Keratinocyte (primary cell): Measurements from ENCODE around the gene HEG1. TPM values are rescaled to one million over a fixed set of nuclear protein-coding genes. Genes with fewer than 3 reads are reported as not detected.

Source experiments
- DNase-seq: peaks from one replicate; pipeline ENCODE4 v3.0.0-alpha.2; 2011; ENCODE audit warnings: low read depth, missing footprints, low spot score
- FAIRE-seq: peaks from 2 replicates; lab custom pipeline; 2011; peaks lifted over from hg19 to GRCh38; lab: Jason Lieb, UNC
- H2AFZ ChIP-seq: 2 replicates; pipeline ENCODE4 v1.6.0; 2012; ENCODE audit warnings: low read length, control low read depth, inconsistent platforms; ENCODE audit not compliant: control insufficient read depth
- H3K27ac ChIP-seq: 2 replicates; pipeline ENCODE4 v1.5.1; 2011; ENCODE audit warnings: low read length; ENCODE audit not compliant: control insufficient read depth, insufficient read depth
- H3K27me3 ChIP-seq: 3 replicates; pipeline ENCODE4 v1.6.0; 2011; ENCODE audit warnings: low read length; ENCODE audit not compliant: control insufficient read depth, insufficient read depth; ENCODE audit errors: extremely low read depth
- H3K36me3 ChIP-seq, 2 experiments: 2 replicates in 1 of 2; 3 replicates in 1 of 2; pipeline ENCODE4 v1.5.1; 2011; ENCODE audit warnings: low read length in 2 of 2, mild to moderate bottlenecking in 1 of 2; ENCODE audit not compliant: control insufficient read depth in 2 of 2, insufficient read depth in 2 of 2; ENCODE audit errors: extremely low read depth in 1 of 2
- H3K4me1 ChIP-seq: 3 replicates; pipeline ENCODE4 v1.5.1; 2011; ENCODE audit warnings: low read length; ENCODE audit not compliant: control insufficient read depth, insufficient read depth; ENCODE audit errors: extremely low read depth
- H3K4me2 ChIP-seq: 3 replicates; pipeline ENCODE4 v1.6.0; 2011; ENCODE audit warnings: low read depth, low read length; ENCODE audit not compliant: control insufficient read depth, insufficient read depth; ENCODE audit errors: extremely low read depth
- H3K4me3 ChIP-seq, 3 experiments: fragments of 200-600 bp in 1 of 3; sonication (generic) in 1 of 3; 2 replicates in 2 of 3; 3 replicates in 1 of 3; pipeline ENCODE4 v1.5.1; 2011 to 2016; ENCODE audit warnings: low read length in 3 of 3, mild to moderate bottlenecking in 3 of 3, control low read depth in 2 of 3, inconsistent platforms in 1 of 3, low read depth in 1 of 3, mixed read lengths in 1 of 3, mixed run types in 1 of 3, moderate library complexity in 1 of 3; ENCODE audit not compliant: control insufficient read depth in 2 of 3, insufficient read depth in 2 of 3; ENCODE audit errors: extremely low read depth in 1 of 3
- H3K79me2 ChIP-seq: 2 replicates; pipeline ENCODE4 v1.6.0; 2012; ENCODE audit warnings: low read length; ENCODE audit not compliant: control insufficient read depth, insufficient read depth
- H3K9ac ChIP-seq: 3 replicates; pipeline ENCODE4 v1.6.0; 2011; ENCODE audit warnings: low read length; ENCODE audit not compliant: control insufficient read depth, insufficient read depth; ENCODE audit errors: extremely low read depth
- H3K9me1 ChIP-seq: 3 replicates; pipeline ENCODE4 v1.6.0; 2011; ENCODE audit warnings: low read length; ENCODE audit not compliant: control insufficient read depth, insufficient read depth; ENCODE audit errors: extremely low read depth
- H3K9me3 ChIP-seq: 2 replicates; pipeline ENCODE4 v1.5.1; 2012; ENCODE audit warnings: low read depth, low read length; ENCODE audit not compliant: control insufficient read depth
- H4K20me1 ChIP-seq: 3 replicates; pipeline ENCODE4 v1.6.0; 2011; ENCODE audit warnings: low read length; ENCODE audit not compliant: control insufficient read depth, insufficient read depth; ENCODE audit errors: extremely low read depth
- EZH2 ChIP-seq: IDR thresholded peaks from one replicate; pipeline ENCODE4 v1.6.1; 2012; ENCODE audit warnings: inconsistent platforms, mild to moderate bottlenecking, low read length, moderate library complexity
- dilution Hi-C: fragments of 300-500 bp; cut with MboI; formaldehyde crosslinking; loops from one replicate; pipeline ENCODE4 v1.7.0; 2020; ENCODE audit warnings: low sequenced_read_pairs; ENCODE audit not compliant: extremely low pct_ligation_motif_present
- polyA plus RNA-seq, 5 experiments: library from polyadenylated mRNA; depleted of rRNA in 3 of 5; stranded (reverse) in 3 of 5; stranded (forward) in 1 of 5; unstranded in 1 of 5; fragments of >200 nt; gene quantifications; 1 replicate in 1 of 5; 2 replicates in 3 of 5; 3 replicates in 1 of 5; pipeline versions ENCODE4 v1.2.1 to v1.2.3, GENCODE V29; 2011 to 2012; ENCODE audit warnings: missing spikeins in 2 of 5, low read depth in 1 of 5, low replicate concordance in 1 of 5
- TF ChIP-seq, protein P1 (sequence below), 3 experiments: IDR thresholded peaks in 1 of 3; conservative IDR thresholded peaks in 1 of 3; optimal IDR thresholded peaks in 1 of 3; 2 replicates in 2 of 3; 3 replicates in 1 of 3; pipeline versions ENCODE3 to v1.5.1; 2011; ENCODE audit warnings: low read length in 3 of 3, mild to moderate bottlenecking in 3 of 3, moderate library complexity in 2 of 3, control low read depth in 1 of 3, inconsistent platforms in 1 of 3; ENCODE audit not compliant: insufficient read depth in 2 of 3; ENCODE audit errors: extremely low read depth in 1 of 3

HEG1 gene
- polyA plus RNA-seq, 1 donor (not counting 4 experiments of a cell fraction or from before 2014, with no cell fraction given) = 12.7 TPM

DNA sequence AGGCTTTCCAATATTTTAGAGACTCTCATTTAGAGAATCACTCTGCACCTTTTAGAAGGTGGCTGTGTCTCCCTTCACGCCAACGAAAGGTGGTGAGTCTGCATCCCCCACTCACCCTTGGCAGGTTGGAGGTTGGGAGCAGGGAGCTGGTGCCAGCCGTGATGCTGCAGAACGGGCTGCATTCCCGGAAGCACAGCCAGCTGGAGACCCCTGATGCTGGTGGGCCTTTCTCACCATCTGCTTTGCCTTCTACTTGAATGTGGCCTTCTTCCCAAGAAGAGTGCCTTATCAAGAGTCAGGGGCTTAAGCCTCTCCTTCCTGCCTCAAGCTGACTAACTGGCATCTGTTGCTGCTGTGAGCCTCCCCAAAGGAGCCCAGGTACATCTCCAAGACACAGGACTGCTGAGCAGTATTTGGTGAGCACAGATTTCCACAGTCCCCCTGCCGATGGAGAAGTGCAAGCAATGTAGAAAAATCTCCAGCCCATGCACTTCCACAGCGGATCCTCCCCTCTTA is 17.7 kb upstream of the HEG1 start:
- H3K9me1 ChIP-seq = no peaks in the 10 kb centered on the region
- TF ChIP-seq EZH2 = no peak
- TF ChIP-seq, protein P1, sequence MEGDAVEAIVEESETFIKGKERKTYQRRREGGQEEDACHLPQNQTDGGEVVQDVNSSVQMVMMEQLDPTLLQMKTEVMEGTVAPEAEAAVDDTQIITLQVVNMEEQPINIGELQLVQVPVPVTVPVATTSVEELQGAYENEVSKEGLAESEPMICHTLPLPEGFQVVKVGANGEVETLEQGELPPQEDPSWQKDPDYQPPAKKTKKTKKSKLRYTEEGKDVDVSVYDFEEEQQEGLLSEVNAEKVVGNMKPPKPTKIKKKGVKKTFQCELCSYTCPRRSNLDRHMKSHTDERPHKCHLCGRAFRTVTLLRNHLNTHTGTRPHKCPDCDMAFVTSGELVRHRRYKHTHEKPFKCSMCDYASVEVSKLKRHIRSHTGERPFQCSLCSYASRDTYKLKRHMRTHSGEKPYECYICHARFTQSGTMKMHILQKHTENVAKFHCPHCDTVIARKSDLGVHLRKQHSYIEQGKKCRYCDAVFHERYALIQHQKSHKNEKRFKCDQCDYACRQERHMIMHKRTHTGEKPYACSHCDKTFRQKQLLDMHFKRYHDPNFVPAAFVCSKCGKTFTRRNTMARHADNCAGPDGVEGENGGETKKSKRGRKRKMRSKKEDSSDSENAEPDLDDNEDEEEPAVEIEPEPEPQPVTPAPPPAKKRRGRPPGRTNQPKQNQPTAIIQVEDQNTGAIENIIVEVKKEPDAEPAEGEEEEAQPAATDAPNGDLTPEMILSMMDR (optimal IDR thresholded peaks at IDR 0.05 in 1 of 3, IDR thresholded peaks at IDR 0.05 in 1 of 3, conservative IDR thresholded peaks at IDR 0.05 in 1 of 3; ENCODE audit: extremely low read depth in 1 of 3, insufficient read depth in 2 of 3, low read length in 3 of 3) = no peak
- no peak overlapping the region for H3K4me2 ChIP-seq
- DNase-seq (no peak), FAIRE-seq (no peak)
- H2AFZ ChIP-seq = no peak overlapping the region
- H3K9me3 ChIP-seq = no peaks in the 10 kb centered on the region
- no peaks in the 10 kb centered on the region for H3K27me3 ChIP-seq
- peaks cover 0 to 1% of the 10 kb centered on the region in 2 experiments for H3K36me3 ChIP-seq
- H3K9ac ChIP-seq = no peak overlapping the region
- no peak overlapping the region for H3K4me3 ChIP-seq
- H3K4me1 ChIP-seq = no peaks in the 10 kb centered on the region
- dilution Hi-C loops = no loop called here
- no peak overlapping the region for H3K27ac ChIP-seq
- no peaks in the 10 kb centered on the region for H3K79me2 ChIP-seq
- no peaks in the 10 kb centered on the region for H4K20me1 ChIP-seq

DNA sequence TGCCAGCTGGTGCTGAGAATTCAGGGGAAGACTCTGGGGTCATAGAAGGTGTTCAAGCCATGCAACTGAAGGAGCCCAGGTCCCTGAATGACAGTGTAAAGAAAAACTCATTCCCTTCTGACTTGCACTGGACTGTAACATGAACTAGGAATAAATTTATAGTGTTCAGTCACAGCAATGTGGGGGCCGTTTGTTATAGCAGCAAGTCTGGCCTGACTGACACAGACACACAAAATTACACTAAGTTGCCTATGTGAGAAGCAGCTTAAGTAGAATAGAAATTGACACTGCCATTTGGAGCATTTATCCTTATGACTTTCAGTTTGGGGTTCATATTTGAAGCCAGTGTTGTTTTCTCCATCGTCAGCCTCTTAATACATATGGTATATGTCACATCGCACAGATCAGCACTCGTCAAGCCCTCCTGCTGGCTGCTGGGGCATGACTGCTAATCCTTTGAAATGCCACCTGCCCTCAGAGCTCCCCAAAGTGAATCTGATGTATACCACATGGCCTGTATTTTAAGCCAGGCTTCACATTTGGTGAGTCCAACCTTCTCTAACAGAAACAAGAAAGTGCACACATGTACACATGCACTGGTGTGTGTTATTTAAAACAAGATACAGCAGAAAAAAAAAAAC is 17.1 kb upstream of the HEG1 start:
- Histone ChIP-seq H3K9ac (no peak overlapping the region), H3K4me2 (no peak overlapping the region), H2AFZ (no peak overlapping the region), H3K79me2 (no peaks in the 10 kb centered on the region), H3K27me3 (no peaks in the 10 kb centered on the region), H3K36me3 (peaks cover 0 to 1% of the 10 kb centered on the region in 2 experiments), H4K20me1 (no peaks in the 10 kb centered on the region), H3K4me1 (no peaks in the 10 kb centered on the region), H3K9me3 (no peaks in the 10 kb centered on the region), H3K4me3 (no peak overlapping the region), H3K27ac (no peak overlapping the region), H3K9me1 (no peaks in the 10 kb centered on the region)
- no peak for FAIRE-seq
- dilution Hi-C loops = no loop called here
- DNase-seq = no peak
- TF ChIP-seq EZH2 = no peak
- TF ChIP-seq, protein P1 (optimal IDR thresholded peaks at IDR 0.05 in 1 of 3, IDR thresholded peaks at IDR 0.05 in 1 of 3, conservative IDR thresholded peaks at IDR 0.05 in 1 of 3; ENCODE audit: extremely low read depth in 1 of 3, insufficient read depth in 2 of 3, low read length in 3 of 3) = no peak
